HG03575 (cell line): Measurements from ENCODE around the gene BCR.

ENCODE experiments used
- ATAC-seq: cut with Tn5 transposase; IDR thresholded peaks from one replicate; pipeline ENCODE4 v1.9.1; 2021; ENCODE audit not compliant: unreplicated experiment, insufficient number of reproducible peaks, low FRiP score; ENCODE audit errors: extremely low read depth

Gene BCR

DNA sequence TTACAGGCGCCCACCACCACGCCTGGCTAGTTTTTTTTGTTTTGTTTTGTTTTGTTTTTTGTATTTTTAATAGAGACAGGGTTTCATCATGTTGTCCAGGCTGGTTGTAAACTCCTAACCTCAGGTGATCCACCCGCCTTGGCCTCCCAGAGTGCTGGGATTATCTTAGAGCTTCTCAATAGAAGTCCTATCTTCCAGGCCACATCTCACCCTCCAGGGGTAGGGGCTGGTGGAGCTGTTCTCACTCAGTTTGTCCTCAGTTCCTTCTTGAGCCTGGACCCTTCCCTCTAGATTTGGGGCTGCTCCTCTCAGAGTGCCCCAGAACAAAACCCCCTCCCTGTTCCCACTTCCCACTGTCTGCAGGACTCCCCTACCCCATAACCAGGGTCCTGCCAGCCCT, 31.3 kb downstream of the BCR start:
- ATAC-seq, result no peak

DNA sequence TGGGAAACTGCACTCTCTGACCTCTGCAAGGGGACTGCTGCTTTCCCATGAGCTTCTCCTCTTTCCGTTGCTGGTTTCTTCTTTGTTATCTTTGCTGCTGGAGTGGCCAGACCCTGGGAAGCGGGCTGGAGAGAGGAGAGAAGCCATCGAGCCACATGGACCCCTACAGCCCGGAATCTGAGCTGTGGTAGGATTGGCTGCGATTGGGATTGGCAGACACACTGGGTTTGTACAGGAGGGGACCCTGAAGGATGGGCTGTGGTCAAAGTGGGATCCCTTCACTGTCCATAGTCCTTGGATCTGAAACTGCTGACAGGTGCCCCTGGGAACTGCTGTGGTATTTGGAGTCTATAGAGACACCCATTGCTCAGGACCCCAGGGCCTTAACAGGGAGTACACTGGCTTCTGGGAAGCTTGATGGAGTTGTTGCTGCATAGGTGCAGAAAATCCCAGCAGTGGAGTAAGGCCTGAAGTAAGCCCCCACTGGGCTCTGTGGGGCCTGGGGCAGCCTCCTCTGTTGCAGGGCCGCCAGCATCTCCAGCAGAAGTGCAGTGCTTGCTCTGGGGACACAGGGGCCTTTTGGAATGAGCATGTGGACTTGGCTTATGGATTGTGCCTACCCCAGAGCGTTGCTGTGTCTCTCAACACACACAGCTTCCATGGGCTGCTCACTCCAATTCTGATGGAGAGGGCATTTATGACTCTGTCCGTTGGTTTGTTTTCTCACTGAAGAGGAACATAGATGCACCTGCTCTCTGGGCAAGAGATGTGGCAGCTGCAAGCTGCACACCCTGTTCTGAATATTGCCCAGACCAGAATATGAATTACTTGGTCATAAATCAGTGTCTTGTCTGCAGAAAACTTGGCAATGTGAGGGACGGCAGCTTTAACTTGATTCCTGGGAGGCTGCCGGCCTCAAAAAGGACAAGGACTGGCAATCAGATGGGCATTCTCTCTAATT, 32.0 kb downstream of the BCR start:
- no peak for ATAC-seq

DNA sequence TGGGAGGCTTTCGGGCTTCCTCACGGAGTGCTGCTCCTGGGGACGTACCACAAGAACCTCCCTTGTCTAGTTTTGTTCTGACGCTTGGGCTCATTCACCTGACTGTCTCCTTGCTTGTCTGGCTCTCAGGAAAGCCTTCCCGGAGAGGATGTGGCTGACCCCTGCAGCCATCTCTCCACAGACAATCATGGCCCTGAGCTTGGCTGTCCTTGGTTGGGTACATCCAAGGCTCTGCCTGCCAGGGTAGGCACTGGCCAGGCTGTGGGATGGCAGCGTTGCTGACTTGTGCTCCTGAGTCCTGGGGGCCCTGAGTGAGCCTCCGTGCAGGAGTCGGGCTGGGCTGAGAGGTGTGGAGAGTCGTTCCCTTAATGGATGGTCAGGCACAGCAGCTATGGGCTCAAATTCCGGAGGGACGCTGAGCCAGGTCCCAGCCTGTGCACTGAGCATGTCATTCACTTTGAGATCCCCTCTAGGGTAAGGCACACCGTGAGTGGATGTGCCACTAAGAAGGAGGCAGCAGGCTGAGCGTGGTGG, 32.8 kb downstream of the BCR start:
- no peak for ATAC-seq

DNA sequence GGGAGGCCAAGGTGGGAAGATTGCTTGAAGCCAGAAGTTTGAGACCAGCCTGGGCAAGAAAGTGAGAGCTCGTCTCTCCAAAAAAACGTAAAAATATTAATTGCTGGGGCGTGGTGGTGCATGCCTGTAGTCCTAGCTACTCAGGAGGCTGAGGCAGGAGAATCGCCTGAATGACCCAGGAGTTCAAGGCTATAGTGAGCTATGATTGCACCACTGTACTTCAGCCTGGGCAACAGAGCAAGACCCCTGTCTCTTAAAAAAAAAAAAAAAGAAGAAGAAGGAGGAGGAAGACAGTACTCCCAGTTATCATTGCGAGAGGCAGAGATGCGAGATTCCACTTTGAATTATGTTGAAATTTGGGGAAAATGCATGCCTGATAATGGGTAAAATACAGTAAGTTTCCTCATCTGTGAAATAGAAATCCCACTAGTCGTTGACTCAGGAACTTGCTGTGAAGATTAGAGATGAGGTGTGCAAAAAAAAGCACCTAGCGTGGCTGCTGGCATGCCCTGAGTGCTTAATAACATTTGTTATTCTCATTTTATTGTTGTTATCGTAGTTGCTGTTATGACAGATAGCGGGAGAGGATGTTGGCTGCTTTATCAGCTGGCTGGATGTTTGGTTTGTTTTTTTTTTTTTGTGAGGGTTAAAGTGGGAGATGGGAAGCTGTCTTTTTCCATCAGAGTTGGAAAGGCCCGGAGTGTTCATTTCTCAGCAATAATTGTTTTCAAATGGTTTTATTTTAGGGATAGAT, 33.4 kb downstream of the BCR start:
- no peak for ATAC-seq

DNA sequence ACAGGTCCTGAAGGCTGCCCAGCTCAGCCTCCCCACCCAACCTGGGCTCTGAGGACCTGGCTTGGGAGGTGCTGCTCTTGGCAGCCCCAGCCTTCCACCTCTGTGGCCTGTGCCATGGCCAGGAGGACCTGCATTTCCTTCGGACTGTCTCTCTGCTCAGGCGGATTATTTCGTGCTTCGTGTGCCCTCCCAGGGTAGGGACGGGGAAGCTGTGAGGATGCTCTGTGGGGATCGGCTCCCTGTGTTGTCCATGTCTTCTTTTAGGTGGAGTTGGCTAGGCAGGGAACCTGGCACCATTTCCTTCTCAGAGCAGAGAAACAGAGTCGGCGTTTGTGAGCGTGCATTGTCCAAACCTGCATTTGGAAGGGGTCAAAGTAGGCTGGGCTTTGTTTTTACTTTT, 34.1 kb downstream of the BCR start:
- ATAC-seq, result no peak

DNA sequence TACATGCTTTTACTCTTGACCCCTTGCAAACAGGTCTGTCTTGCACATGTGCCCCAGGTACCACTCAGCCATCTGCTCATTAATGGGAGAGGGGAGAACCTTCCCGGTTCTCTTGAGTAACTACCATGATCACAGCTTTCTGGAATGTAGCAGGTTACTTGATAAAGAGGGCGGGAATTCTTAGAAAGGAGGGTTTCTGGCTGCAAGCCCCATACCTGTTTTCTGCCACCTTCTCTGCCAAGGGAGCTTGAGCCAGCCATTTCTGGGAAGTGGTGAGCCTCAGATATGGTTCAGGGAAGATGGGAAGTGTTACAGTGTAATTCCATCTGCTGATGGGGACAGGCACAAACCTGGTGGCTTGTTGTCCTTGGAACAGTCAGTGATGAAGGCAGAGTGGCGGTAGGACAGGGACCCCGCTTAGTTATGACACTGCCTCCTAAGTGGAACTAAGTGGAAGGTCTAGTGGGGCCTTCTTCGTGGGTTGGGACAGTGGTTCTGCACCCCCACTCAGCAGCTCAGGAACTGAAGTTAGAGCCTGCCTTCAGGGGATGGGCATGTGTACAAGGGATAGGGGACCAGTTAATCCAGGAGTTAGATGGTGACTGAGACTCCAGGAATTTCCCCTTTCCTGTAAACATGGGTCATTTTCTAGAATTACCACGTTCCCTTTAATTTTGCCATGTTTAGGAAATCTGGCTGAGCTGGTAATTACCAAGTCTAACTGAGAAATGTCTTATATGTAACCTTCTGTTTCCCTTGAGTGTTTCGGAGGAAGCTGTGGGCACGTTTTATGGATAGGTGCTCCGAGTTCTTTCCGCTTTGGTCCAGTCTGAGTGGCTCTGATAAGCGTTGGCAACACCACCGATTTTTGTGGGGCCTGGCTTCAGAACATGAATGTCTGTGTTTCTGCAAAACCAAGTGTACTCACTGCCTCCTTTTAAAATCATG, 35.3 kb downstream of the BCR start:
- ATAC-seq, result no peak

DNA sequence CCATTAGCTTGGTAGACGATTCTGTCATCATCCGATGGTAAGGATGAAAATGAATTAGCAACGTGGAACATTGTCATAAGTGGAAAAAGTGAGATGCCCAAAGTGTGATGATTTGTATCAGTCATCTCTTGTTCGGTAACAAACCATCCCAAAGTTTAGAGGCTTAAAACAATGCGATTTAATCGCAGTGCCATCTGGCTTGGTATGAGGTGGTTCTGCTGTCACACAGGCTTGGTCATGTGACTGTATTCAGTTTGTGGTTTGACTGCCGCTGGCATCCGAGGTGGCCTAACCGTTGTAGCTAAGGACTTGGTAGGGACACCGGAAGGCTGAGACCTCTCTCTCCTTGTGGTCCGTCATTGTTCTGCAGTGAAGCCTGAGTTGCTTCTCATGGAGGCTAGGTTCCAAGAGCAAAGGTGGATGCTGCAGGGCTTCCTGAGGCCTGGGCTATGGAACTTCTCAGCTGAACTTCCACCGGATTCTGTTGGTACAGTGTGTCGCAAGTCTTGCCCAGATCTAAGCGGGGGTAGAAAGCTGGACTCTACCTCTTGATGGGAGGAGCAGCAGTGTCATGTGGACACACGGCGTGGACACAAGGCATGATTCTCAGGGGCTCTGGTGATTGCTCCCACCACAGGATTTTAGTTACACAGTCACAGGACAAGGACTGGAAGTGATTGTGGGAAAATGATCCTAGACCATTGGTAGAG, 36.3 kb downstream of the BCR start:
- ATAC-seq, result no peak

DNA sequence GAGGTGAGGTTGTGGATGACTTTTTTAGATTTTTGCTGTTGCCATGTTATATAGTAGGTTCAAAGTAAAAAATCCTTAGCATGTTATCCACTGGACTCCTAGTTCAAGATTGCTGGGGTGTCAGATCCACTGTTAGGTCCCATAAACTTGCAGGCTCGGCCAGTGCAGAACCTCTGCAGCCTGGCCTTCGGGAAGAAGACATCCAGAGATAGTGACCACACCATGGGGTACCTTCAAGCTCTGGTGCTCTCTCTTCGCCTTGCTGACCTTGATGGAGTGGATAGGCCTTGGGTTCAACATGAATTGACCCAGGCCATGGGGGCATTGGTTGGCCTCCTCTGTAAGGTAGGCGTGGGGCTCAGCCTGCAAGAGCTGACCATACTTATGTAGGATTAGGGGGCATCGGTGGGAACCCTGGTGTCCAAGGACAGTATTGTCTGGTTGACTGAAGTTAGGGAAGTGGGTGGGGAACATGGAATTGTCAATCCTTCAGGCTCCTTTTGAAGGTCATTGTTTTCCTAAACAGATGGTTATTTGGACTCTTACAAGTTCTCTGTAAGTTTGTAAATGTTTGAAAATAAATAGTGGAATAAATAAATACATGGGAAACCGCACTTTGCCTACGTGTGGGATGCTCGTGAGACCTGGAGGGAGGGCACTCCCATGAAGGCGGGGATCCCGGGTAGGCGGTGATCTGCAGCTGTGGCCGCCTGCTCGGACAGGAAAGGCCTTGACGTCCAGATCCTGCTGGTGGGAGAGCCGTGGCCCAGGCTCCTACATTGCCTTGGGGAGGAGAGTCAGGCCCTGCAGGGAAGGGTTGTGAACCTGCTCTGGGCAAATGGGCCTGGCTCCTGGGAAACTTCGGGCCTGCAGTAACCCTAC, 37.1 kb downstream of the BCR start:
- no peak for ATAC-seq

DNA sequence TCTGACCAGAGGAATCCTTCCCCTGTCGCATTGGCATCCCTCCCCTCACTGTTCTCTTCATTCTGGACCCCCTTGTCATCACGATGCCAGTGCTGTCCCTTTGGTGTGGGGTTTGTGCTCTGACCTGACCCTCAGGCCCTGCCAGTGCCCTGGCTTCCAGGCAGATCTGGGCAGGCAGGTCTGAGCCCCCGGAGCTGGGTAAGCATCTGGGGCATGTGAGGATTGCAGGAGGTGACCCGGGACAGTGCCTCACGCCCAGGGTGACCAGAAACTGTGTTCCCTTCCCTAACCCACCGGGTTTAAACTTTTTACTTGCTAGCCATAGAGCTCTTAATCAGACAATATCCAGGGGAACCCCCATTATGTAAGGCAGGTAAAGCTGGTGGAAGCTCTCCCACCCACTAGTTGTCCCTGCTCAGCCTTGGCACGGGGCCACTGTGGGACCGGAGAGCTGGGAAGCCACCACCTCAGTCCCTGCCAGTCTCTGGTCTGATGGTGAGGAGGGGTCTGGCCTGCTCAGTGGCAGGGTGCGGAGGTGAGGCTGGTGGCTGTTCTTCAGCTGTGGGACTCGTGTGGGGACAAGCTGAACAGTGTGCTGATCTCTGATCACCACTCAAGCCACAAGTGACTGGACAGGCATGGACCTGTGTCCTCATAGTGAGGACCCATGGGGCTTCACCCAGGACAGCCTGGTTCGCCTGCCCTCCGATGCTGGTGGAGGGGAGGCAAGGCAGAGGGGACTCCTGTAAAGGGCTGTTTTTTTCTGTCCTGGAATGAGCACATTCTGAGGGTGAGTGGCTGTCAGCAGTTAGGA, 38.0 kb downstream of the BCR start:
- ATAC-seq, result no peak

DNA sequence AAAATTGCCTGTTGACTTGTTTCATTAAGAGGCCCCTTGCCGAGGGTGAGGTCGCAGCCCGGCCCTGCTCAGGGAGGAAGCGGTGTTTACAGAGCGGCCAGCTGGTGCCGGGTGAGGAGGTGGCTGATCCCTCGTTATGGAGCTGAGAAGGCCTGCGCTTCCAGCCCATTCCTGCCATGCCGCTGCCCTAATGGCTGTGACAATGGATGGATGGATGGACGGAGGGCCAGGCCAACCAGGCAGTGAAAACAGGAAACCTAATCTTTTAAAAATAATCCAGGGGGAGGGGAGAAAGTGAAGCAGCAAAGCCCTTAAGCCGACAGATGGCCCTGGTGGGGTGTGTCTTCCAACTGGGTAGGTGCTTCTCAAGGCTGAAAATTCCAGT, 38.5 kb downstream of the BCR start:
- ATAC-seq, result no peak

DNA sequence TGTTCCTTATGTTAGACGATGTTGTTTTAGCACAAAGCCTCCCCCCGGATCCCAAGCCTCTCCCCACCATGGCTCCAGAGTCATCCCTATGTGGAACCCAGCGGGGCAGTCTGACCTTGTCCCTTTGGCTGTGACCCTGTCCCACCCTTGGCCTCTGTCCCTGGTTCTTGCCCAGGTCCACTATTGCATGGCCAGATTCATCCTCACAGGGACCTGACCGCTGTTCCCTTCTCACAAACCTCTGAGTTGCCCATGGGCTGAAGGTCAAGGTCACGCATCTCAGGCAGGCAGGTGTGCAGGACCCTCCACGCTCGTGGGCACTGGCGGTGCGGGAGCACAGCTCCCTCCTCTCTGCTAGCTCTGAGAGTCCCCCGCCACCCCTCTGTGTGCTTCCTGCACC, 39.0 kb downstream of the BCR start:
- no peak for ATAC-seq

DNA sequence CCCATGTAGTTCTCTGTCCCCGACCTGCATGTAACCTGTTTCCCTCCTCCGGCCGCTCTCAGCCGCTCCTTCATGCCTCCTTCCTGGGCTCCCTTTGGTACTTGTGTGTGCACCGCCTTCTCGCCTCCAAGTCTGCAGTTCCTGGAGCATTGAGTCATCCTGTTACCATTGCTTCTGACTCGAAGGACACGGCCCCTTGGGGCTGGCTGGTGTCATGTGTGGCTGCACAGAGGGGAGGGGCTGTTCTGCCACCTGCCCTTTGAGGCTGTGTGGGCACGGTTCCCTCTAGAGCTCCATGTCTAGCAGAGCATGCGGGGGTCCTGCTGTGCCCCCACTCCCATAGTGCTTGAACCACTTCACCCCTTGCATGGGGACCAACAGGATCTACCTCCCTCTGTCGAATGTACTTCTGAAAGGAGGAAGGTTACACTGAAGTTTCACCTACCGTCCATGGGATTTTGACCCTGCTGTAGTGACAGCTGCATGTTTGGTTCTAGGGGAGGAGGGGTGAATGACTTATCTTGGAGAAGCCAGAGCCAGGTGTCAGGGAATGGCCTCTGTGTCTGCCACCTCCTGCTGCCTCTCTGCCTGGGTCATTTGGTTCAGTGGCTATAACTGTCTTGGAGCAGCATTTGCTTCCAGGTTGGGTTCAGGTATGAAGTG, 39.6 kb downstream of the BCR start:
- no peak for ATAC-seq

DNA sequence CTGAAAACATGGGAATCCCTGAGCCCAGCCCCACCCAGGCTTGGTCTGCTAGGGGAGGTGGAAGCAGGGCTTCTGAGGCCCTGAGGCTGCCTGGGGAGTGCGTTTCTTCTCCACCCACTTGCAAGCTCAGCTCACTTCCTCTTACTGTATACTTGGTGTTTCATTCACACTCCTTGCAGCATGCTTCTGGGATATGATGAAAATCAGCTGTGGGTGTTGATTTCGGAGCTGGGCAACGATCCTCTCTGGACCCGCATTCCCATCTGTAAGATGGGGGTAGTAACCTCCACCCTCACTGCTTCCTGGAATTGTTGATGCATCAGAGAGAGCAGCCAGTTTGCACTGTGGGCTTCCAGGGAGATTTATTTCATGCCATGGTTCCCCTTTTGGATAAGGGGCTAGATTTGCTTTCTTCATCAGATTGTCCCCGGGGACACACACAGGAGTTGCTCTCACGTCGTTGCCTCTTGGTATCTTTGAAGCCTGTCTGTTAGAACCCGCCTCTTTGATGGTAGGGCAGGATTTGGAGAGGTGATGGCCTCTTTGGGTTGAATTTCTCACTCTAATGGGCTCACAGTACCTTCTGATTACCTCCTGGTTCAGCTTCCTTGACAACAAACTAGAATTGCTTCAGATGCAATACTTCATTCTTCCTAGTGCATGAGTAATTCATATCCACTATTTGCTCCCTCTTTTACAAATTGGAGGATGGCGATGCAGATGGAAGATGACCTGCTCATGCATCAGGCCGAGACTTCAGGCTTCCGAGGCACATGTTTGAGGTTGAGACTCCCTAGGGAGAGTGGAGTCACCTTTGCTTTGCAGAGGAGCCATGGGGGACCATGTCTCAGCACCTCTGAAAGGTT, 40.4 kb downstream of the BCR start:
- no peak for ATAC-seq

DNA sequence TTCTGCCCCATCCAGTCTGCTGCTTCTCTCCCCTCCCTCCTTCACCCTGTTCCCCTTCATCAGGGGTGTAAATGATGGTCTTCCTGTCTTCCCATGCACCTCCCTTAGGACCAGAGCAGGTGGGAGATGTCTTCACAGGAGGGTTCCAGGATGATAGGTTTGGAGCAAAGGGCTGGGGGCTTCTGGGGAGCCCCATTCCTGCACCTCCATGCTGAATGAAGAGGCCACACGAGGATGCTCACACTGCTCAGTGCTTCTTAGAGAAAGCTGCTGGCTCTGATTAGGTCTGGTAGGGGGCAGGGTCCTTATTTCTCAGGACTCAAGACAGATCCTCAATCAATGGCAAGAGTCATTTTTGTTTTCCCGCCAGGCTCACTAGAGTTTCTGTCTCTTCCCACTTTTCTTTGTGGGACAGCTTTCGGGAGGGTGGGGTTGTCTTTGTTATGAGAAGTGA, 41.1 kb downstream of the BCR start:
- ATAC-seq, result no peak

DNA sequence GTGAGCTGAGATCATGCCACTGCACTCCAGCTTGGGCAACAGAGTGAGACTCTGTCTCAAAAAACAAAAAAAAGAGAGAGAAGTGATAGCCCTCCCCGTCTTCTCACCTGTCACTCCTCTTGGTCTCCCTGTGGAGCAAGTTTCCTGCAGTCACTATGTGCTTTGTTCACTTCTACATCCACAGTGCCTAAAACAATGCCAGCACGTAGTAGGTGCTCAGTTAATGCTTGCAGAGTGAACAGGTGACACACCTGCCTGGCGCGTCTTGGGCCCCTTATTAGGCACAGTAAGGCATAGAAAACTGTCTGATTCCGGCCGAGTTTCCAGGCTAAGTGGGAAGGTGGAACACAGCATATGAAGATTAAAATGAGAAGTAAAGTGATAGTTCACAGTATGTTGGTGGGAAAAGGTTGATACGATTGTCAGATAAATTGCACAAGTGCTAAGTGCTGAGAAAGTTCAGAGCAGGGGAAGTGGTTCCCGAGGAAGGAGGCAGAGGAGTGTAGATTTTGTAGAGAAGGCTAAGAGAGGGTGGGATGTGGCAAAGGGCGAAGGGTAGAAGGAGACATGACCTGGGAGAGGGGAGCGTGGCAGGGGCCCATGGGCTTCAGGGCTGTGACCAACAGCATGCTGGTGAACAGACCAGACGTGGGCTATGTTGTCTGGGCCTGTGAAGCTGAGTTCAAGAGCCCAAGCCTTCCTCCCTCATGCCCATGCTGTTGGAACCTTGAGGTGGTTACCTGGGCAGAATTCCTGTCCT, 41.9 kb downstream of the BCR start:
- ATAC-seq, result no peak
